ENCODE data around the gene SAMD1. TPM values are rescaled to one million over a fixed set of nuclear protein-coding genes. Genes with fewer than 3 reads are reported as not detected.

SAMD1 gene
- total RNA-seq, 3 donors from 2014 or later: 10.8 to 15.4 (median 14.2) TPM

GRCh38 chr19:14110650-14111049 is 20.1 kb upstream of the SAMD1 start:
- Histone ChIP-seq H3K4me3 (no peak overlapping the region), H3K27ac (peak overlapping the region in 1 of 2 donors; percentile 32), H3K36me3 (no peaks in the 10 kb centered on the region), H3K27me3 (no peaks in the 10 kb centered on the region), H3K4me1 (peaks cover 9 to 14% of the 10 kb centered on the region in 2 donors), H3K9me3 (no peaks in the 10 kb centered on the region)
- no peak for TF ChIP-seq POLR2AphosphoS5 (IDR thresholded peaks at IDR 0.05)
- no peak for TF ChIP-seq POLR2A (IDR thresholded peaks at IDR 0.05)
- no peak for TF ChIP-seq CTCF (IDR thresholded peaks at IDR 0.05)
- intact Hi-C loops (cut with DNase I; ENCODE audit: low total_unique reads): no loop called here
- DNase-seq (ENCODE audit: low spot score in 2 of 2): no peak

- no peak for DNase-seq (ENCODE audit: low spot score in 2 of 2)
- Histone ChIP-seq H3K36me3 (no peaks in the 10 kb centered on the region), H3K4me1 (peaks cover 0 to 8% of the 10 kb centered on the region in 2 donors), H3K4me3 (no peak overlapping the region), H3K27me3 (no peaks in the 10 kb centered on the region), H3K9me3 (no peaks in the 10 kb centered on the region), H3K27ac (peak overlapping the region; percentile 54 to 55)
- no peak for TF ChIP-seq CTCF (IDR thresholded peaks at IDR 0.05)
- no peak for TF ChIP-seq POLR2AphosphoS5 (IDR thresholded peaks at IDR 0.05)
- TF ChIP-seq POLR2A (IDR thresholded peaks at IDR 0.05): no peak
- intact Hi-C loops (cut with DNase I; ENCODE audit: low total_unique reads): no loop called here
These were observed 17.3 kb upstream of the SAMD1 start for GRCh38 chr19:14107581-14108461.

- Histone ChIP-seq H3K36me3 (no peaks in the 10 kb centered on the region), H3K27ac (peak overlapping the region in 1 of 2 donors; percentile 55), H3K4me1 (no peaks in the 10 kb centered on the region), H3K9me3 (no peaks in the 10 kb centered on the region), H3K4me3 (no peak overlapping the region), H3K27me3 (no peaks in the 10 kb centered on the region)
- DNase-seq (ENCODE audit: low spot score in 2 of 2): no peak
- intact Hi-C loops (cut with DNase I; ENCODE audit: low total_unique reads): no loop called here
- TF ChIP-seq POLR2AphosphoS5 (IDR thresholded peaks at IDR 0.05) (no peak), POLR2A (IDR thresholded peaks at IDR 0.05) (no peak), CTCF (IDR thresholded peaks at IDR 0.05) (no peak)
These were observed 16.3 kb upstream of the SAMD1 start for GRCh38 chr19:14106840-14107239.

DNA sequence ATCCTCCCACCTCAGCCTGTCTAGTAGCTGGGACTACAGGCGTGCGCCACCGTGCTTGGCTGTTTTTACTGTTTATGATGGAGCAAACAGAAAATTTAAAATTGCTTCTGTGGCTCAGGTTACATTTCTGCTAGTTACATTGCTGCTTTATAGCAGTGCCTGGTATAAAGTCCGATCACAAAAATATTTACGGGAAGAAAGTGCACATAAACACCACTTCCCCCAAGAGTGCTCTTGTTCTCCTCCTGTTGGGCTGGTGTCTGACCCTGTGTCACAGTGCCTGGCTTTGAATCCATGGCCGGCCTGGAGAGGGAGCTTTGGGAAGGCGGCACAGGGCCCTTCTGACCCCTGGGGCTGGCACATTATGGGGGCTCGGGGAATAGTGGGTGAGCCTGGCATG is 15.1 kb upstream of the SAMD1 start:
- H3K4me3 ChIP-seq: no peak overlapping the region
- DNase-seq (ENCODE audit: low spot score in 2 of 2): no peak
- TF ChIP-seq POLR2AphosphoS5 (IDR thresholded peaks at IDR 0.05) (no peak), CTCF (IDR thresholded peaks at IDR 0.05) (no peak), POLR2A (IDR thresholded peaks at IDR 0.05) (no peak)
- no peaks in the 10 kb centered on the region for H3K36me3 ChIP-seq
- H3K4me1 ChIP-seq: no peaks in the 10 kb centered on the region
- intact Hi-C loops (cut with DNase I; ENCODE audit: low total_unique reads): no loop called here
- no peaks in the 10 kb centered on the region for H3K9me3 ChIP-seq
- no peaks in the 10 kb centered on the region for H3K27me3 ChIP-seq
- no peak overlapping the region for H3K27ac ChIP-seq

DNA sequence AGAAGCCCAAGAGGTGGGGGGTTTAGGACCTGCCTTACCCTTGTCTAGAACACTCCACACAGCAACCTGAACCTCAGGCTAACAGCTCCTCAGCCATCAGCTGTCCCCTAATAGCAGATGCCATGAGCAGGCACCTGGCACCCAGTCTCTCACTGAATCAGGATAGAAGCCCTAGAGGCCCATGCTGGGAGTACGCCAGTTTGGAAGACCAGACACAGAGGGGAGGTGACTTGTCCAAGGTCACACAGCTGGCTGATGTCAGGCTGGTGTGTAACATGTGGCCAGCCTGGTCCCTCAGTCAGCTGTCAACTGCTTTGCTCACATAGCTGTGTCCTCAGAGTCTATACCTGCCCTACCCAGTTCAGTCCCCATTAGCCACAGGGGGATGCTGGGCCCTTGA is 12.8 kb upstream of the SAMD1 start:
- peak overlapping the region in 1 of 2 donors; percentile 4 for H3K27ac ChIP-seq
- no peaks in the 10 kb centered on the region for H3K36me3 ChIP-seq
- H3K9me3 ChIP-seq: no peaks in the 10 kb centered on the region
- H3K4me3 ChIP-seq: no peak overlapping the region
- no peak for TF ChIP-seq CTCF (IDR thresholded peaks at IDR 0.05)
- TF ChIP-seq POLR2AphosphoS5 (IDR thresholded peaks at IDR 0.05): no peak
- TF ChIP-seq POLR2A (IDR thresholded peaks at IDR 0.05): no peak
- intact Hi-C loops (cut with DNase I; ENCODE audit: low total_unique reads): no loop called here
- no peaks in the 10 kb centered on the region for H3K27me3 ChIP-seq
- no peak for DNase-seq (ENCODE audit: low spot score in 2 of 2)
- H3K4me1 ChIP-seq: no peaks in the 10 kb centered on the region

All from breast epithelium (tissue), 4 donors.